Fibroblast of skin of right quadriceps (primary cell): ENCODE results near the gene FOCAD.
"Not testable (repeated sequence)": the region's sequence is repeated elsewhere in the genome, so short reads cannot be mapped to it uniquely, and the experiment has no call there.

Experiments used
- DNase-seq: peaks from one replicate; pipeline ENCODE4 v3.0.0-alpha.2; 2013

Gene FOCAD

GRCh38 chr9:20884985-20885593 lies 201.0 kb downstream of the FOCAD start:
- DNase-seq = peak; percentile 43

- DNase-seq = no peak
Measured at GRCh38 chr9:20898885-20899554, 215.0 kb downstream of the FOCAD start.

GRCh38 chr9:20903212-20903611 lies 219.2 kb downstream of the FOCAD start:
- no peak for DNase-seq

- DNase-seq = no peak
Measured at GRCh38 chr9:20904995-20905394, 220.9 kb downstream of the FOCAD start.

- DNase-seq = peak; percentile 23
Measured at GRCh38 chr9:20906326-20906725, 222.3 kb downstream of the FOCAD start.

- DNase-seq = no peak
Measured at GRCh38 chr9:20908461-20908860, 224.4 kb downstream of the FOCAD start.

- DNase-seq = no peak
Measured at GRCh38 chr9:20914556-20914955, 230.5 kb downstream of the FOCAD start.

GRCh38 chr9:20921362-20921761 lies 237.3 kb downstream of the FOCAD start:
- no peak for DNase-seq

GRCh38 chr9:20925256-20926045 lies 241.4 kb downstream of the FOCAD start:
- DNase-seq = no peak

- DNase-seq = no peak
Measured at GRCh38 chr9:20929276-20929675, 245.2 kb downstream of the FOCAD start.

GRCh38 chr9:20930836-20931235 lies 246.8 kb downstream of the FOCAD start:
- DNase-seq = no peak

GRCh38 chr9:20940447-20941173 lies 256.6 kb downstream of the FOCAD start:
- peak; percentile 14 for DNase-seq

GRCh38 chr9:20941174-20941690 lies 257.2 kb downstream of the FOCAD start:
- peak; percentile 62 for DNase-seq

- DNase-seq = no peak
Measured at GRCh38 chr9:20944507-20944906, 260.4 kb downstream of the FOCAD start.

- no peak for DNase-seq
Measured at GRCh38 chr9:20945269-20945668, 261.2 kb downstream of the FOCAD start.

GRCh38 chr9:20945856-20946255 lies 261.8 kb downstream of the FOCAD start:
- no peak for DNase-seq

- DNase-seq = no peak
Measured at GRCh38 chr9:20948703-20949102, 264.6 kb downstream of the FOCAD start.

GRCh38 chr9:20950707-20951106 lies 266.6 kb downstream of the FOCAD start:
- no peak for DNase-seq

- no peak for DNase-seq
Measured at GRCh38 chr9:20962536-20963225, 278.6 kb downstream of the FOCAD start.

GRCh38 chr9:20972684-20973083 lies 288.6 kb downstream of the FOCAD start:
- DNase-seq = no peak

- DNase-seq = not testable (repeated sequence)
Measured at GRCh38 chr9:20973246-20973947, 289.3 kb downstream of the FOCAD start.
